ENCODE measurements around the gene GDPD2. TPM values are rescaled to one million over a fixed set of nuclear protein-coding genes. Genes with fewer than 3 reads are reported as not detected.
A peak's percentile ranks its signal among the peaks of the same experiment; 100 is the strongest.

GDPD2 gene
- total and polyA plus RNA-seq, 2 of the 13 experiments (the other 11 are each of a cell fraction or from before 2014, with no cell fraction given), result 0.04 to 0.08 TPM

- TF ChIP-seq NONO (IDR thresholded peaks at IDR 0.05), result no peak
- TF ChIP-seq NONO (CRISPR knock-in tag; conservative IDR thresholded peaks at IDR 0.05), result no peak; the same call in 1 of the 2 replicates
- peak; percentile 55; the same call in 1 of the 2 replicates for TF ChIP-seq NCOR1 (IDR thresholded peaks at IDR 0.05; ENCODE audit: borderline replicate concordance, low read length)
- TF ChIP-seq HIVEP1 (CRISPR knock-in tag; IDR thresholded peaks at IDR 0.05), result peak; percentile 50; the same call in 1 of the 2 replicates
- TF ChIP-seq PHF8 (CRISPR knock-in tag; IDR thresholded peaks at IDR 0.05), result peak; percentile 54; the same call in 1 of the 2 replicates
- no peak for TF ChIP-seq CEBPG (CRISPR knock-in tag; IDR thresholded peaks at IDR 0.05)
- peak; percentile 97 for TF ChIP-seq HNRNPLL (IDR thresholded peaks at IDR 0.05; ENCODE audit: low read depth, low read length, poor library complexity, severe bottlenecking)
- peak; percentile 33; the same call in 1 of the 2 replicates for TF ChIP-seq FOSL2 (CRISPR knock-in tag; IDR thresholded peaks at IDR 0.05)
- no peak for TF ChIP-seq TMF1 (CRISPR knock-in tag; IDR thresholded peaks at IDR 0.05; ENCODE audit: low read depth)
- TF ChIP-seq FOXA1 (IDR thresholded peaks at IDR 0.05), result no peak
- TF ChIP-seq FOXA1 (CRISPR knock-in tag; IDR thresholded peaks at IDR 0.05), result no peak
- TF ChIP-seq POGZ (CRISPR knock-in tag; IDR thresholded peaks at IDR 0.05), result peak; percentile 59; the same call in 1 of the 2 replicates
- no peak for TF ChIP-seq ZNF761 (CRISPR knock-in tag; conservative IDR thresholded peaks at IDR 0.05)
- TF ChIP-seq SALL1 (CRISPR knock-in tag; IDR thresholded peaks at IDR 0.05), result peak; percentile 60; the same call in 1 of the 2 replicates
- TF ChIP-seq RFXAP (CRISPR knock-in tag; IDR thresholded peaks at IDR 0.05; ENCODE audit: borderline replicate concordance), result 0 out of 2 replicates have a peak, but pooled peaks have one; percentile 44
- TF ChIP-seq EEA1 (CRISPR knock-in tag; IDR thresholded peaks at IDR 0.05; ENCODE audit: borderline replicate concordance), result no peak
- TF ChIP-seq IKZF5 (CRISPR knock-in tag; IDR thresholded peaks at IDR 0.05), result 0 out of 2 replicates have a peak, but pooled peaks have one; percentile 26
- peak; percentile 62 for TF ChIP-seq ZMYM4 (CRISPR knock-in tag; IDR thresholded peaks at IDR 0.05)
- TF ChIP-seq, protein P1, sequence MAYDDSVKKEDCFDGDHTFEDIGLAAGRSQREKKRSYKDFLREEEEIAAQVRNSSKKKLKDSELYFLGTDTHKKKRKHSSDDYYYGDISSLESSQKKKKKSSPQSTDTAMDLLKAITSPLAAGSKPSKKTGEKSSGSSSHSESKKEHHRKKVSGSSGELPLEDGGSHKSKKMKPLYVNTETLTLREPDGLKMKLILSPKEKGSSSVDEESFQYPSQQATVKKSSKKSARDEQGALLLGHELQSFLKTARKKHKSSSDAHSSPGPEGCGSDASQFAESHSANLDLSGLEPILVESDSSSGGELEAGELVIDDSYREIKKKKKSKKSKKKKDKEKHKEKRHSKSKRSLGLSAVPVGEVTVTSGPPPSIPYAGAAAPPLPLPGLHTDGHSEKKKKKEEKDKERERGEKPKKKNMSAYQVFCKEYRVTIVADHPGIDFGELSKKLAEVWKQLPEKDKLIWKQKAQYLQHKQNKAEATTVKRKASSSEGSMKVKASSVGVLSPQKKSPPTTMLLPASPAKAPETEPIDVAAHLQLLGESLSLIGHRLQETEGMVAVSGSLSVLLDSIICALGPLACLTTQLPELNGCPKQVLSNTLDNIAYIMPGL (CRISPR knock-in tag; IDR thresholded peaks at IDR 0.05; ENCODE audit: borderline replicate concordance in 1 of 2, low read depth in 1 of 2), result peak; percentile 53 to 65; a peak in 3 of 4 replicates
- TF ChIP-seq XRCC5 (optimal IDR thresholded peaks at IDR 0.05; ENCODE audit: low read length), result peak; percentile 40
- 0 out of 2 replicates have a peak, but pooled peaks have one; percentile 34 for TF ChIP-seq ZNF430 (CRISPR knock-in tag; IDR thresholded peaks at IDR 0.05)
- TF ChIP-seq PRDM15 (CRISPR knock-in tag; IDR thresholded peaks at IDR 0.05), result no peak
- TF ChIP-seq HNF4G (IDR thresholded peaks at IDR 0.05; ENCODE audit: borderline replicate concordance, low read depth, low read length), result 0 out of 2 replicates have a peak, but pooled peaks have one; percentile 42
- TF ChIP-seq HNF4G (CRISPR knock-in tag; IDR thresholded peaks at IDR 0.05; ENCODE audit: borderline replicate concordance, low read depth), result peak; percentile 69; the same call in 1 of the 2 replicates
Observed at GRCh38 chrX:70433848-70434351, 10.8 kb downstream of the GDPD2 start (continued).

All from HepG2 (cell line).